Bone marrow (tissue), 2 donors: Measurements from ENCODE around the gene CACNA1F.
A peak's percentile ranks its signal among the peaks of the same experiment; 100 is the strongest.

Experiments used
- DNase-seq, 2 donors: peaks; one replicate each; lab custom pipeline; 2025; lab: John Stamatoyannopoulos, UW

Gene CACNA1F

DNA sequence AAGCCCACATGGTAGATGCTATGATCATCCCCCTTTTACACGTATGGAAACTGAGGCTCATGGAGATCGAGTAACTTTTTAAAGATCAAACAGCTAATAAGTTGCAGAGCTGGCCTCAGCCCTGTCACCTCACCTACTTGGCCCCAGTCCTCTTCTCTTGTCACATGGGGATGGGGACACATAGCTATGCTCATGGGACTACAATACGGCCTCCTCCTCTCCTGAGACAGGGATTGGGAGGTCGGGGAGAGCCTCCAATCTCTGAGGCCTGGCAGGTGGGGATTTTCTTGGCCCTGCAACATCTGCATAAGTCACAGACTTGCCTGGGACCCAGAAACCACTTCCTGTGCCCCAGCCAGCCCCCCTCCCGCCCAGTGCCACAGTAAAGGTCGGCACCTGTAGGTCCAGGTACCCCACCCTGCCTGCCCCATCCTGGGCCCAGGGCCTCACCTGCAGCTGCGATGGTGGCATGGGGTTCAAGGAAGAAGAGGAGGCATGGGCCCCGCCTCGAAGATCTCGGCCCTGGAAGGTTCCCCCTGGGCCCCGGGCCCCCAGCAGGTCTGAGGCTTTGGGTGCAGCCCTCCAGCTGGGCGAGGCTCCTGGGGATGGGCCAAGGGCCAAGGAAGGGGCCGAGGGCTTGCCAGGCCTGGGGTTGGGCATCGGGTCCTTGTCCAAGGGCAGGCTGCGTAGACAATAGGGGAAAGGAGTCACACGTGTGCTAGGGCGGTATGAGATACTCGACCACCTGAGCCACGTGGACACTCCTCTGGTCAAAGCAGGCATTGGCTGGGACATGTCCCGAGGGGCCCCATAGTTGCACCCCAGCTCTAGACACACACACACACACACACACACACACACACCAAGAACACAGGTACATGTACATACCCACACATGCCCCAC, 25.0 kb upstream of the CACNA1F start:
- no peak for DNase-seq

DNA sequence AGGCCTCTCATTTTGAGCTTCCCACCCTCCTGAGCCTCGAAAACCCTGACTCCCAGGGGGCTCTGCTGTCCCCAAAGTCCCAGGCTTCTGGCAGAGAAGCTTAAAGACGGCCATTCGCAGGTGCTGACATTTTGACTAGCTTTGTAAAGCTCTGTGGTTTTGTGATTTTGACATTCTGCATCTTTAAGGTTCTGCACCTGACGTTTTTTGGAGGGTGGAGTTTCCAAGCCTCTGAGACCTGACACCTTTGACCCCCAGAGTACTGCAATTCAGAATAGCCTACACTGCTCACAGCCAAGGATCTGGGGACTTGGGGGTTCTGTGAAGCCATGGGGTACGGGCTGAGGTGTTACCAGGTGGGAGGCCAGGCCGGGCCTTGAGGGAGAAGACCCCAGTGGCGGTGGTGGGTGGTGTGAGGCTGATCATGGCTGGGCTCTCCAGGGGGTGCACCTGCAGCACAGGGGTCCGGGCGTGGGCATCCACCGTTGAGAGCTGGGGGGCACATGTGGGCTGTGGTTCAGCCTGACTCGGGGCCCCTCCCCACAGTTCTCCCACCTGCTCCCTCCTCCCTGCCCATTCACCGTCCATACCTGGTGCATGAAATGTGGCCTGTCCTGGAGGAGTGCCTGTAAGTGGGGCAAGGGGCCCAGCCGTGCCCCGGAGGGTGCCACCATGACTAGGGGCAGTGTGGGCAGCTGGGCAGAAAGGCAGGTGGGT, 24.1 kb upstream of the CACNA1F start:
- DNase-seq, result no peak

DNA sequence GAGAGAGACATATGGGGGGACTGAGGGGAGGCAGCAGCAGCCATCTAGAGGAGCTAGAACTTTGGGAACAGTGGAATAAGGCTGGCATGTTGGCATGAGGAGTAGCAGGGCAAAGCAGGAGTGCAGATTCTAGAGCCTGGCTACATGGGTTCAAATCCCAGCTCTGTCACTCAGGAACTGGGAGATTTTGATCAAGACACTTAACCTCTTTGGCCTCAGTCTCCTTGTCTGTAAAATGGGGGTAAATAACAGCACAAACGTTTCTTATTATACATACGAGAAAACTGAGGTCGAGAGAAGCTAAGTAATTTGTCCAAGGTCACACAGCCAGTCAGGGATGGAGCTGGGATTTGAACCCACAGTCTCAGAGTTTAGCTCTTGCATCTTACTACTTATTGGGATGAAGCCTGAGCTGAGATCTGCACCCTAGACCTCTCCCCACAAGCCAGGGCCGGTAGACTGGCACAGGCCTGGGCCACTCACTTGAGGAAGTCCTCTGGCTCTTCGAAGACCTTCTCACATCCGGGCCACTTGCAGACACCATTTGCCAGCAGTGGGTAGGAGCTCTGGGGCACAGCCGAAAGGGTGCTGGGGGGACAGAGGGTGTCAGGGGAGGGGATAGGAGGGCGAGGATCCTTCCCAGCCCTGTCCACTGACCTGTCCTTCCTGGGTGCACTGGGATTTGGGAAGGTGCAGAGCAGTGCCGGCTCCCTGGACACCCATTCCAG, 23.3 kb upstream of the CACNA1F start:
- DNase-seq, result no peak

DNA sequence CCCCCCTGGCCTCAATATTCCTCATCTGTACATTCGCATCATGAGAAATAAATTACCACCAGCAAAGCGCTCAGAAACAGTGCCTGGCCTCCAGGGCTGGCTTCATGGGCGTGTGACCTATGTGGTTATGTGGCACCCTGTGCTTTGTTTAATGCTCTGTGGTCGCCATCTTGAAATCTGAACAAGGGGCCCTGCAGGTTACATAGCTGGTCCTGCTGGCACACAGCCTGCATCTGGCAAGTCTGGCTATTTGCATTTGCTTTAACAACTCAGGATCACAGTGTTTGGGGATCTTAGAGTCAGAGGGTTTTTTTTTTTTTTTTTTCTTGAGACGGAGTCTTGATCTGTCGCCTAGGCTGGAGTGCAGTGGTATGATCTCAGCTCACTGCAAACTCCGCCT, 21.5 kb upstream of the CACNA1F start:
- DNase-seq, result no peak

DNA sequence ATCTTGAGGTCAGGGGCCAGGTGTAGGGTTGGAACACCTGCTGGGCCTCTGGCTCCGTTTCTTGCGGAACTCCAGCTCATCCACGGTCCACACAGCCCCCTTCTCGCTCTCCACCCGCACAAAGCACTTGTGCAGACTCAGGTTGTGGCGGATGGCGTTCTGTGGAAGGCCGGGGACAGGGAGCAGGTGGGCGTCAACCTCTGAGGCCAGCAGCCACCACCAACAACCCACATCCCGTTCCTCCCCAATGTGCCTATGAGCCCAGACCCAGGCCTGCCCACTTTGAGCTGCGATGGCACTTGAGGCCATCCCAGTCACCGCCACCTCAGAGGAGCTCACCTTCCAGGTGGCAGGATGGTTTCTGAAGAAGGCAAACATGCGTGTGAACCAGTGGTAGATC, 18.2 kb upstream of the CACNA1F start:
- DNase-seq, result no peak

DNA sequence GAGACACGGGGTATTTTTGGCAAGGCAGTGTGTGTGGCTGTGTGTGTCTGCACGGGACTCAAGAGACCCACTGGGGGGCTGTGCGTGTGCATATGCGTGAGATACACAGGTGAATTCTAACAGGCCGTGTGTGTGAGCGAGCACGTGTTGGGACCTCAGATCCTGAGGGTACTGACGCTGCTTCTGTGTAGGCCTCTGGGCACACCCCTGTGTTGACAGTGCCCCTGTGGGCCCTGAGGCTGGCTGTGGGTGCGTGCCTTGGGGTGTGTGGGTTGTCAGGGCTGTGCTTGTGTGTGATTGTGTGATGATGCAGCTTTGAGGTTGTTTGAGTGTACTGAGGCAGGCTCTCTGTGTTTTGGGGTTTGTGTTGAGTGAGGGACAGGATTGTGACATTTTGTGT, 17.4 kb upstream of the CACNA1F start:
- DNase-seq, result no peak

DNA sequence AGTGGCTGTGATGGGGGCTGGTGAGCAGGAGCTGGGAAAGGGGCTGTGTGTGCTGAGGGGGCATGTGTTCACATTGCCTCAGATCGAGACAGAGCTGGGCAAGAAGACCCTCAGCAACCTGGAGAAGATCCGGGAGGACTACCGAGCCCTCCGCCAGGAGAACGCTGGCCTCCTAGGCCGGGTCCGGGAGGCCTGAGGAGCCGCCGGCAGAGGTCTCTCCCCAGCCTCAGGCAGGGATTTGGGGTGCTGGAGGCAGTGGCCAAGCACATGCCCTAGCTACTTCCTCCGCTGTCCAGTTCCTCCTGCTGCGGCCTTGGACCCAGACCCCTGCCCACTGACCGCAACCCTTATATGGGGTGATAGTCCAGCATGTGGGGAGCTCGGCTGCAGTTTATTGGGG, 16.9 kb upstream of the CACNA1F start:
- no peak for DNase-seq

DNA sequence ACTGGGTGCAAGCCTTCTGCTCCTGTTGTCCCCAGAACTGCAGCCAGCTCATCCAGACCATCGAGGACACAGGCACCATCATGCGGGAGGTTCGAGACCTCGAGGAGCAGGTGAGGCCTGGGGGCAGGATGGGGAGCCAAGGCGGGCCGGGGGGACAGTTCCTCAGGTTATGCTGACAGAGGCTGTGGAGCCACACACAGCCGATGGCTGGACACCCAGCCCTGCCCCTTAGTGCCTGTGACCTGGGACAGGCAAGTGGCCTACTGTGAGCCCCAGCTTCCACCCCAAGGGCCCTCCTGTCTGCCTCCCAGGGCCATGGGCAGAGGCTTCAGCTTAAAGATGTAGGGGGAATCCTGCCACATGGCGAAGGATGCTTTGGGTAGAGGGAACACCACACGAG, 16.5 kb upstream of the CACNA1F start:
- no peak for DNase-seq

DNA sequence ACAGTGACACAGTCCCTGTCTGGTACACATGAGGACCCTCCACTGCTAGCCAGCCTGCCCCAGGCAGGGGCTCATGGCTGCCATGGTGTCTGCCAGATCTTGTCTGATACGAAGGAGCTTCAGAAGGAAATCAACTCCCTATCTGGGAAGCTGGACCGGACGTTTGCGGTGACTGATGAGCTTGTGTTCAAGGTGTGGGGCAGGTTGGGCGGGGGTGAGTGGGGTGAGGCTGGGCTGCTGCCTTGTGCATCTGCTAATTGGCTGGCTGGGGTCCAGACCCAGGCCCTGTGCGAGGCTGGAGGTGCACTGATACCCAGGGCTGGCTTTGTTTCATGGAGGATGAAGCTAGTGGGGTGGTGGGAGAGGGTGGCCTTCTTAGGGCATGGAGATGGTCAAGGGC, 15.9 kb upstream of the CACNA1F start:
- no peak for DNase-seq

DNA sequence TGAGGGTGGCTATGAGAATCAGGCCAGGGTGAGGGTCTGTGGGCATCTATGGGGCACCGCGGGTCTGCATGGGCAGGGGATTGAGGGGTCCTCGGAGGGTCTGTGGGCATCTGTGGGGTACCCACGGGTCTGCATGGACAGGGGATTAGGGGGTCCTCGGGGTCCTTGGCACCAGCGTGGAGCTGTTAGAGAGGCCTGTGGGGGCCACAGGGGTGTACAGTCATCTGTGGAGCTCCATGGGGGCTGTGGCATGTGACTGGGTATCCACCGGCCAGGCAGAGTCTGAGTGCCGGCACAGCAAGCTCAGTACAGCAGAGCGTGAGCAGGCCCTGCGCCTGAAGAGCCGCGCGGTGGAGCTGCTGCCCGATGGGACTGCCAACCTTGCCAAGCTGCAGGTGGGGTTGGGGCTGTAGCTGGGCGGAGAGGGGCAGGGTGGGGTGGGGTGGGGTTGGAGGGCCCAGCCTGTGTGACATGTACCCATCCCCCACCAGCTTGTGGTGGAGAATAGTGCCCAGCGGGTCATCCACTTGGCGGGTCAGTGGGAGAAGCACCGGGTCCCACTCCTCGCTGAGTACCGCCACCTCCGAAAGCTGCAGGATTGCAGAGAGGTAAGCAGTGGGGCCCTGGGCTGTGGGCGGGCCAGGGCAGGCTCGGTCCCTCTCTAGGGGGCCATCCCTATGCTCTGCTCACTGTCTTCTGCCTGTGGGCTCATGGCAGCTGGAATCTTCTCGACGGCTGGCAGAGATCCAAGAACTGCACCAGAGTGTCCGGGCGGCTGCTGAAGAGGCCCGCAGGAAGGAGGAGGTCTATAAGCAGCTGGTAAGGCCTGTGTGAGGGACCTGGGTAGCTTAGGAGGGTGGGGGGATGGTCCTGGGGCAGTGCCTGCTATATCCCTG, 15.0 kb upstream of the CACNA1F start:
- DNase-seq, result no peak

DNA sequence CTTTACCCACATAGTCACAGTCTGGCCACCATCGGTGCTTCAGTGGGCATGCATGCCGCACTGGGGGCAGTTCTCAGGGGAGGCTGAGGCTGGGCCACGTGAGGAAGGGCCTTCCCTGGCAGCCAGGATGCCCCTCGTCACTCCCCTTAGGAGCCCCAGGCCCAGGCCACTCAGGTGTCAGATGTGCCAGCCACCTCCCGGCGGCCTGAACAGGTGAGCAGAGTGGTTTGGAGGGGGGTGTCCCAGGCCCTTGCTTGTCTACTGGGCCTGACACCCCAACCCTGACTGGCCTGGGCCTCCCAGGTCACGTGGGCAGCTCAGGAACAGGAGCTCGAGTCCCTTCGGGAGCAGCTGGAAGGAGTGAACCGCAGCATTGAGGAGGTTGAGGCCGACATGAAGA, 14.2 kb upstream of the CACNA1F start:
- no peak for DNase-seq

DNA sequence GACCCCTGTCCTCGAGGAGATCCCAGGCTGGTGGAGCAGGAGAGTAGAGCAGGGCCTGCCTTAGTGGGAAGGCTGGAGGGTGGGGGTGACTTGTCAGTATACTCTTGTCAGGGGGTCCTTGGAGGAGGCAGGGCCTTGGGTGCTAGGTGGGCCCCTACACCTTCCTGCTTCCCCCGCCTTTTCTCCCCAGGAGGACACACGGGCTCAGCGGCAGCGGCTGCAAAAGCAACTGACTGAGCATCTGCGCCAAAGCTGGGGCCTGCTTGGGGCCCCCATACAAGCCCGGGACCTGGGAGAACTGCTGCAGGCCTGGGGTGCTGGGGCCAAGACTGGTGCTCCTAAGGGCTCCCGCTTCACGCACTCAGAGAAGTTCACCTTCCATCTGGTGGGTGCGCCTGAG, 13.4 kb upstream of the CACNA1F start:
- DNase-seq, result no peak

DNA sequence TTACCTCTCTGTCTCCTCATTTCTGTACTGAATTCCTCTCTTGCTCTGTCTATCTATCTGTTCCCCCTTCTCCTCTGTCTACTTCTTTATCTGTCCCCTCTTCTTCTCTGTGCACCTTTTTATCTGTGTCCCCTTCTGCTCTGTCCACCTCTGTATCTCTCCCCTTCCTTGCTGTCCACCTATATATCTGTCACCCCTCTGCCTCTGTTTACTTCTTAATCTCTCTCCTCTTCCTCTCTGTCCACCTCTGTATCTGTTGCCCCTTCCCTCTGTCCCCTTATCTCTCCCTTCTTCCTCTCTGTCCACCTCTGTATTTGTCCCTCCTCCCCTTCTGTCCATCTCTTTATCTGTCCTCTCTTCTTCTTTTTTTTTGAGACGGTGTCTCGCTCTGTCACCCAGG, 11.1 kb upstream of the CACNA1F start:
- DNase-seq, result no peak

DNA sequence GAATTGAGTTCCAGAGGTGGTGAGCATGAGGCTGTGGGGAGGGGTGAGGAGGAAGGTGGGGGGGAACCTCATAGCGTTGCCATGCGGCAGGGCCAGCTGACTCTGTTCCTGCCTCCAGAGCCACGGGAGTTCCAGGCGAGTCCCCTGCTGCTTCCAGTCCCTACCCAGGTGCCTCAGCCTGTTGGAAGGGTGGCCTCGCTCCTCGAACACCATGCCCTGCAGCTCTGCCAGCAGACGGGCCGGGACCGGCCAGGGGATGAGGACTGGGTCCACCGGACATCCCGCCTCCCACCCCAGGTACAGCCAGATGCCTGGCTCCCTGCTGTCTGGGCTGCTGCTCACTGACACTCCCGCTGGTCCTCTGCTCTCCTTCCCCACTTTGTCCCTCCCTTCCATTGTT, 10.0 kb upstream of the CACNA1F start:
- DNase-seq, result no peak

DNA sequence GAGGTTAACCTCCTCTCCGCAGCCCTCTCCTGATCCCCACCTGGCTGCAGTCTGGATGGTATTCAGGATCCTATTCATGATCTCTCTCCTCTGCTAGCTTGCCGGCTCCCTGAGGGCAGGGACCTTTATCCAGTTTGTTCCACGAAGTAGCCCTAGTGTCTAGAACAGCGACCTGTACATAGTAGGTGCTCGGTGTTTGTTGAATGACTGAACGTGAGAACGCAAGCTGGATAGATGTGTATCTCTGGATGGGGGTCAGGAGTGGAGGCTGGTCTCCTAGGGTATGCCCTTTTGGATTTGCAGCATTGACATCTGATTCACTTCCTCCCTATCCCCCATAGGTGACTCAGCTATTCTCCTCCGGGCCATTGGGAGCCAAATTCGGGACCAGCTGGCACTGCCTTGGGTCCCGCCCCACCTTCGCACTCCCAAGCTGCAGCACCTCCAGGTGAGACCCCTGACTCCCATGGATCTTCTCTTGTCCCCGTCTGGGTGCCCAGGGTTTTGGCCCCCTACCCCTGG, 9.5 kb upstream of the CACNA1F start:
- no peak for DNase-seq

DNA sequence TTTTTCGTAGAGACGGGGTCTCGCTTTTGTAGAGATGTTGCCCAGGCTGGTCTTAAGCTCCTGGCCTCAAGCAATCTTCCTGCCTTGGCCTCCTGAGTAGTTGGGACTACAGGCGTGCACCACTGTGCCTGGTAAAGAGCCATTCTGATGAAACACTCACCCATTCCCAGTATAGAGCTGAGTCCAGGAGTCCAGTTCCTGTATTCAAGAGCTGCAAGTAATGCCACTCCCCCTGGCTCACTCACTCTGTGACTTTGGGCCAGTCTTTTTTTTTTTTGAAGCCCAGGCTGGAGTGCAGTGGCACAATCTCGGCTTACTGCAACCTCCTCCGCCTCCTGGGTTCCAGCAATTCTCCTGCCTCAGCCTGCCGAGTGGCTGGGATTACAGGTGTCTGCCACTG, 5.6 kb upstream of the CACNA1F start:
- no peak for DNase-seq

DNA sequence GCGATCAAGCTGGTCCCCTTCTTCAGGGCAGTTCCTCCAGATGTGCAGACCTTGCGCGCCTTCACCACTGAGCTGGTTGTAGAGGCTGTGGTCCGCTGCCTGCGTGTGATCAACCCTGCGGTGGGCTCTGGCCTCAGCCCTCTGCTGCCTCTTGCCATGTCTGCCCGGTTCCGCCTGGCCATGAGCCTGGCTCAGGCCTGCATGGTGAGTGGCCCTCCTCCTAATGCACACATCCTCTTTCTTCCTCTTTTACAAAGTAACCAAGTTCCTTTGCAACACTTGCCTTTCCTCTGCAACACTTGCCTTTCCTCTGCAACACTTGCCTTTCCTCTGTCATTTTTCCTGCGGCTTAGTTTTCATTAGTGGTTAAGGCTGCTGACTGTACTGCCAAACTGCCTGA, 3.9 kb upstream of the CACNA1F start:
- peak; percentile 0 to 2 for DNase-seq

DNA sequence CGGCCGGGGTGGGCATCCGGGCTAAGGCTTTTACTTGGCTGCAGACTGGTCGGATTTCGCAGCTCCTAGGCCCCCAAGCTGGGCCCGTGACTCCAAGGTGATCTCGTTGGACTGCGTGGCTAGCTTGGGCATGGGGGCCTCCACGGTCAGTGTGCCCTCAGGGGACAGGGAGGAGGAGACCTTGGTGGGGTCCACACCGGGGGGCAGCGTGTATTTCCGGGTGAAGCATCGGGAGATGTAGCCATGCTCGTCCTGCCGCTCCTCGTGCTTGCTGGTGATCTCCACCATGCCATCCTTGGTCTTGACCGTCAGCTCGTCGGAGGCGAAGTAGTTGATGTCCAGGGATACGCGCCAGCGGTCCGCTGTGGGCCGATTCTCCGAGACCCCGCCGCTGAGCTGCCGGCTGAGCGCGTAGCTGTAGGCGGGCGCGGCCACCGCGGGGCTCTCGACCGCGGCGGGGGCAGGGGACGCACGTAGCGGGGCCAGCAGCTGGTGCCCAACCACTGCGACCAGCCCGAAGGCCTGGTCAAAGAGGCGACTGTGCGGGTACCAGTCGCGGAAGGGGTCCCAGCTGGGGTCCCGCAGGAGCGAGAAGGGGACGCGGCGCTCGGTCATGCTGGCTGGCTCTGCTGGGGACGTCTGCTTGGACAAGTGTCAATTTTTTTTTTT, 881 bp upstream of the CACNA1F start:
- DNase-seq, result no peak

DNA sequence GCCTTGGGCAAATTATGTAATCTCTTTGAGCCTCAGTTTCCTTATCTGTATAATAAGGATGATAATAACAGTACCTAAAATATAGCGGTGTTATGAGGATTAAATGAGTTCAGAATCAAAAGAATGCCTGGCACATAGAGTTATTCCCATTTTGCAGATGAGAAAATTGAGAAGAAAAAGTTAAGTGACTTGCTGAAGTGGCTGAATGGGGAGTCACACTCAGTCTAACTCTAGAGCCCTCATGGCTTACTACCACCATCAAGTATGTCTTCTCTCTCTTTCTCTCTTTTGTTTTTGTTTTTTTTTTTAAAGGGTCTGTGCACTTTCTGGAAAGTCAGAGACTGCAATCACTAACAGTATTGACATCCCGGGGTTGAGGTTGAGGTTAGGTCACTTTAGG, 615 bp downstream of the CACNA1F start:
- DNase-seq, result no peak

DNA sequence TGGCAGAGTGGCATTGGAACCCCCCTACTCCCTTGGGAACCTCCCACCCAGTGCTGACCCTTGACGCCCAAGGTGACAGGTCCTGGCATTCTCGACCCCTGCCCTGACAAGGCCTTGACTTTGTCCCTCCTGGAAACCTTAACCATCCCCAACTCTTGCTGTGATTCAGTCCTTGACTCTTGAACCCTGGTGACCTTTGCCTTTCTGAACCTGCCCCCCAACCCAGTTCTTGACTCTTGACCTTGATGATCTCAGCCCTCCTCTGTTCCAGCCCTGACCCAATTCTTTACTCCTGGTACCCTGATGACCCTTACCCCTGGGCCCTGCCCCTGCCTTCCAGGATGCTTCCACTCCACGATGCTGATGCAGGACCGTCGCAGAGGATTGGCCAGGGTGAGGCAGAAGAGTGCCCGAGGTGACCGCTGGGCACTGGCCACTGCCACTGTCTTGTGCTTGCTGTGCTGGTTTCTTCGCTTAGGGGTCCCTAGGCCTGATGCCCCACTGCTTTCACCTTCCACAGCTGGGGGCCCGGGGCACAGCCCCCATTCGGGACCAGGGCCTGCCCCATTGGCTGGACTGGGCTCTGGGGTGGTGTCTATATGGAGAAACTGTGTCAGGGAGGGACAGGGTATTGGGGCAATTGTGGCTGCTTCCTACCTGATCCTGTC, 1.7 kb downstream of the CACNA1F start:
- DNase-seq, result no peak
